ENCODE measurements around the gene GALNT2. TPM values are rescaled to one million over a fixed set of nuclear protein-coding genes. Genes with fewer than 3 reads are reported as not detected.

The GALNT2 gene
- total RNA-seq, 5 donors from 2014 or later (not counting 1 experiment from before 2014, with no cell fraction given), result 22.2 to 29.7 (median 23.5) TPM

- Histone ChIP-seq H3K9me3 (no peaks in the 10 kb centered on the region), H3K27ac (ENCODE audit: low read length) (no peak overlapping the region), H3K4me1 (ENCODE audit: control insufficient read depth in 1 of 2, extremely low read depth in 1 of 2, insufficient read depth in 2 of 2, low read length in 2 of 2) (no peaks in the 10 kb centered on the region), H3K4me3 (ENCODE audit: control insufficient read depth in 1 of 2, extremely low read depth in 1 of 2, low read length in 1 of 2) (no peak overlapping the region), H3K27me3 (replicated peaks in 1 of 2; ENCODE audit: control insufficient read depth in 2 of 2, extremely low read depth in 1 of 2, insufficient read depth in 2 of 2, low read length in 1 of 2) (no peaks in the 10 kb centered on the region), H3K36me3 (ENCODE audit: control insufficient read depth in 2 of 2, extremely low read depth in 1 of 2, insufficient read depth in 1 of 2, low read length in 1 of 2) (peaks cover 4 to 9% of the 10 kb centered on the region in 2 donors)
- no peak overlapping the region for H3K4me3 Mint-ChIP-seq
- DNase-seq (no peak), ATAC-seq (replicated peaks in 1 of 4) (no peak)
- ChIA-PET CTCF (no interaction called here), POLR2A (no interaction called here)
- no peak overlapping the region for H3K27ac Mint-ChIP-seq
- H3K4me1 Mint-ChIP-seq, result peaks cover 24 to 51% (median 28%) of the 10 kb centered on the region in 3 donors
- H3K27me3 Mint-ChIP-seq, result no peaks in the 10 kb centered on the region
- 97% methylated on average over 5 of the region's 6 CpGs for WGBS (ENCODE audit: insufficient coverage)
- peaks cover 42% of the 10 kb centered on the region for H3K36me3 Mint-ChIP-seq
- no peaks in the 10 kb centered on the region for H3K9me3 Mint-ChIP-seq
Observed at GRCh38 chr1:230117694-230118093, 50.7 kb downstream of the GALNT2 start.

- ChIA-PET POLR2A (no interaction called here), CTCF (no interaction called here)
- Mint-ChIP-seq H3K27ac (no peak overlapping the region), H3K4me1 (peaks cover 39 to 58% (median 42%) of the 10 kb centered on the region in 3 donors), H3K36me3 (peaks cover 30% of the 10 kb centered on the region), H3K4me3 (no peak overlapping the region), H3K9me3 (no peaks in the 10 kb centered on the region), H3K27me3 (no peaks in the 10 kb centered on the region)
- WGBS (ENCODE audit: insufficient coverage), result 100% methylated on average over 2 of the region's 6 CpGs
- H3K36me3 ChIP-seq (ENCODE audit: control insufficient read depth in 2 of 2, extremely low read depth in 1 of 2, insufficient read depth in 1 of 2, low read length in 1 of 2), result peaks cover 0 to 9% of the 10 kb centered on the region in 2 donors
- H3K27ac ChIP-seq (ENCODE audit: low read length), result no peak overlapping the region
- no peak overlapping the region for H3K4me3 ChIP-seq (ENCODE audit: control insufficient read depth in 1 of 2, extremely low read depth in 1 of 2, low read length in 1 of 2)
- H3K9me3 ChIP-seq, result no peaks in the 10 kb centered on the region
- H3K27me3 ChIP-seq (replicated peaks in 1 of 2; ENCODE audit: control insufficient read depth in 2 of 2, extremely low read depth in 1 of 2, insufficient read depth in 2 of 2, low read length in 1 of 2), result no peaks in the 10 kb centered on the region
- ATAC-seq (replicated peaks in 1 of 4), result no peak
- DNase-seq, result no peak
- peaks cover 0 to 11% of the 10 kb centered on the region in 2 experiments for H3K4me1 ChIP-seq (ENCODE audit: control insufficient read depth in 1 of 2, extremely low read depth in 1 of 2, insufficient read depth in 2 of 2, low read length in 2 of 2)
Observed at GRCh38 chr1:230119340-230119739, 52.3 kb downstream of the GALNT2 start.

GRCh38 chr1:230120289-230120920 is 53.4 kb downstream of the GALNT2 start:
- Histone ChIP-seq H3K27me3 (replicated peaks in 1 of 2; ENCODE audit: control insufficient read depth in 2 of 2, extremely low read depth in 1 of 2, insufficient read depth in 2 of 2, low read length in 1 of 2) (no peaks in the 10 kb centered on the region), H3K4me3 (ENCODE audit: control insufficient read depth in 1 of 2, extremely low read depth in 1 of 2, low read length in 1 of 2) (no peak overlapping the region), H3K36me3 (ENCODE audit: control insufficient read depth in 2 of 2, extremely low read depth in 1 of 2, insufficient read depth in 1 of 2, low read length in 1 of 2) (peaks cover 0 to 6% of the 10 kb centered on the region in 2 donors), H3K27ac (ENCODE audit: low read length) (no peak overlapping the region), H3K9me3 (no peaks in the 10 kb centered on the region), H3K4me1 (ENCODE audit: control insufficient read depth in 1 of 2, extremely low read depth in 1 of 2, insufficient read depth in 2 of 2, low read length in 2 of 2) (peaks cover 3 to 17% of the 10 kb centered on the region in 2 experiments)
- DNase-seq (no peak), ATAC-seq (replicated peaks in 1 of 4) (no peak)
- no peak overlapping the region for H3K27ac Mint-ChIP-seq
- H3K4me1 Mint-ChIP-seq, result peaks cover 49 to 69% (median 53%) of the 10 kb centered on the region in 3 donors
- ChIA-PET POLR2A (no interaction called here), CTCF (no interaction called here)
- H3K36me3 Mint-ChIP-seq, result peaks cover 29% of the 10 kb centered on the region
- 97% methylated on average over 10 of the region's 14 CpGs for WGBS (ENCODE audit: insufficient coverage)
- H3K9me3 Mint-ChIP-seq, result no peaks in the 10 kb centered on the region
- H3K4me3 Mint-ChIP-seq, result no peak overlapping the region
- H3K27me3 Mint-ChIP-seq, result no peaks in the 10 kb centered on the region

DNA sequence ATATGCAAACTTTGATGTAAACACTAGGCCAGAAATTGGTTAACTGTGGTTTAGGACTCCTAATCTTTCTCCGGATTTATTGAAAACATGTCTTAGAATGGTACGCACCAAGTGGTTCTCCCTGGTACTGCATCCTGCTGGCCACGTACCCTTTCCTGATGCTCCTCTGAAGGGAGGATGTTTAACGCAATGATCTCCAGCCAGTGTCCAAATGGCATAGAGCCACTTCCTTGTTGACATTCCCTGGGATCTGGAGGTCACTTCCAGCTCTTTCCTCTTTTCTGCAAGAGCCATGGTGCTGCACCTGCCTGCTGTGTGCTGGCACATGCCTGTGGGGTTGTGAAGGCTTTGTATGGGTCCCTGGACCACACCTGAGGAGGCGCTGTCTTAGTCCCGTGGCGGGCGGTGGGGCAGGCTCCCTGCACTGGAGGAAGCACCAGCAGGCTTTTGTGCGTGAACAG is 53.9 kb downstream of the GALNT2 start:
- DNase-seq, result peak in 1 of 35 experiments; percentile 33
- POLR2A ChIA-PET, result no interaction called here
- Histone ChIP-seq H3K27ac (ENCODE audit: low read length) (no peak overlapping the region), H3K27me3 (replicated peaks in 1 of 2; ENCODE audit: control insufficient read depth in 2 of 2, extremely low read depth in 1 of 2, insufficient read depth in 2 of 2, low read length in 1 of 2) (no peaks in the 10 kb centered on the region), H3K4me1 (ENCODE audit: control insufficient read depth in 1 of 2, extremely low read depth in 1 of 2, insufficient read depth in 2 of 2, low read length in 2 of 2) (peaks cover 3 to 21% of the 10 kb centered on the region in 2 experiments), H3K9me3 (no peaks in the 10 kb centered on the region), H3K36me3 (ENCODE audit: control insufficient read depth in 2 of 2, extremely low read depth in 1 of 2, insufficient read depth in 1 of 2, low read length in 1 of 2) (peaks cover 0 to 4% of the 10 kb centered on the region in 2 donors), H3K4me3 (ENCODE audit: control insufficient read depth in 1 of 2, extremely low read depth in 1 of 2, low read length in 1 of 2) (no peak overlapping the region)
- Mint-ChIP-seq H3K27ac (no peak overlapping the region), H3K4me1 (peaks cover 51 to 72% (median 58%) of the 10 kb centered on the region in 3 donors), H3K4me3 (no peak overlapping the region), H3K36me3 (peaks cover 26% of the 10 kb centered on the region), H3K27me3 (no peaks in the 10 kb centered on the region), H3K9me3 (no peaks in the 10 kb centered on the region)
- ATAC-seq (replicated peaks in 1 of 4), result no peak
- WGBS (ENCODE audit: insufficient coverage), result 85% methylated on average over 8 of the region's 9 CpGs
- CTCF ChIA-PET, result no interaction called here

DNA sequence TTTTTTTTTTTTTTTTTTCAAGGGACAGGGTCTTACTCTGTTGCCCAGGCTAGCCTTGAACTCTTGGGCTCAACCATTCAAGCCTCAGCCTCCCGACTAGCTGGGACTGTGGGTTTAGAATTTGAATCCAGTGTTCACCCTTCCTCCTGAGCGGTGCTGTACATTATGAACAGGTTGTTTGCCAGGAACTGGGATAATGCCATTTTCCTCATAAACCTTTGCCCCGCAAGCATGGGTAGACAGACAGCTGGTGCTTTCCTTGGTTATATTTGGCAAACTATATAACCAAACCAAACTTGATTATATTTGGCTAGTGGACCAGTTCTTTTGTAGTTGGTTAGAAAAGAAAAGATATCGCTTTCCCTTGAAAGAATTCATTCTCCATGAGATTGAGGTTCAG is 54.9 kb downstream of the GALNT2 start:
- no peak overlapping the region for H3K4me3 Mint-ChIP-seq
- DNase-seq (no peak), ATAC-seq (replicated peaks in 1 of 4) (no peak)
- ChIA-PET CTCF (interaction anchor here (0.6 kb wide), 3 partner anchors 8 to 194 kb away, joined by 3 read pairs; no protein-coding TSS in a partner anchor), POLR2A (no interaction called here)
- Histone ChIP-seq H3K4me1 (ENCODE audit: control insufficient read depth in 1 of 2, extremely low read depth in 1 of 2, insufficient read depth in 2 of 2, low read length in 2 of 2) (peaks cover 4 to 31% of the 10 kb centered on the region in 2 experiments), H3K27ac (ENCODE audit: low read length) (no peak overlapping the region), H3K9me3 (no peaks in the 10 kb centered on the region), H3K4me3 (ENCODE audit: control insufficient read depth in 1 of 2, extremely low read depth in 1 of 2, low read length in 1 of 2) (no peak overlapping the region), H3K27me3 (replicated peaks in 1 of 2; ENCODE audit: control insufficient read depth in 2 of 2, extremely low read depth in 1 of 2, insufficient read depth in 2 of 2, low read length in 1 of 2) (no peaks in the 10 kb centered on the region), H3K36me3 (ENCODE audit: control insufficient read depth in 2 of 2, extremely low read depth in 1 of 2, insufficient read depth in 1 of 2, low read length in 1 of 2) (peaks cover 0 to 4% of the 10 kb centered on the region in 2 donors)
- 100% methylated on average over 1 of the region's 4 CpGs for WGBS (ENCODE audit: insufficient coverage)
- H3K36me3 Mint-ChIP-seq, result peaks cover 23% of the 10 kb centered on the region
- H3K9me3 Mint-ChIP-seq, result no peaks in the 10 kb centered on the region
- H3K27me3 Mint-ChIP-seq, result no peaks in the 10 kb centered on the region
- peaks cover 61 to 79% (median 68%) of the 10 kb centered on the region in 3 donors for H3K4me1 Mint-ChIP-seq
- no peak overlapping the region for H3K27ac Mint-ChIP-seq

GRCh38 chr1:230122366-230123279 is 55.6 kb downstream of the GALNT2 start:
- 92% methylated on average over 13 of the region's 16 CpGs for WGBS (ENCODE audit: insufficient coverage)
- Mint-ChIP-seq H3K4me1 (peaks cover 65 to 78% (median 74%) of the 10 kb centered on the region in 3 donors), H3K9me3 (no peaks in the 10 kb centered on the region), H3K4me3 (no peak overlapping the region), H3K36me3 (peaks cover 18% of the 10 kb centered on the region), H3K27ac (peak overlapping the region in 1 of 2 donors; percentile 20), H3K27me3 (no peaks in the 10 kb centered on the region)
- DNase-seq (no peak), ATAC-seq (replicated peaks in 1 of 4) (no peak)
- Histone ChIP-seq H3K4me1 (ENCODE audit: control insufficient read depth in 1 of 2, extremely low read depth in 1 of 2, insufficient read depth in 2 of 2, low read length in 2 of 2) (peaks cover 6 to 37% of the 10 kb centered on the region in 2 experiments), H3K36me3 (ENCODE audit: control insufficient read depth in 2 of 2, extremely low read depth in 1 of 2, insufficient read depth in 1 of 2, low read length in 1 of 2) (peaks cover 0 to 4% of the 10 kb centered on the region in 2 donors), H3K4me3 (ENCODE audit: control insufficient read depth in 1 of 2, extremely low read depth in 1 of 2, low read length in 1 of 2) (no peak overlapping the region), H3K27ac (ENCODE audit: low read length) (no peak overlapping the region), H3K9me3 (no peaks in the 10 kb centered on the region), H3K27me3 (replicated peaks in 1 of 2; ENCODE audit: control insufficient read depth in 2 of 2, extremely low read depth in 1 of 2, insufficient read depth in 2 of 2, low read length in 1 of 2) (no peaks in the 10 kb centered on the region)
- CTCF ChIA-PET, result interaction anchor here (0.6 kb wide), 3 partner anchors 9 to 195 kb away, joined by 3 read pairs; no protein-coding TSS in a partner anchor
- POLR2A ChIA-PET, result no interaction called here

All from T-cell (primary cell).